HG03432 (cell line): ENCODE results near the gene CLTC.

ENCODE experiments used
- ATAC-seq: cut with Tn5 transposase; IDR thresholded peaks from one replicate; pipeline ENCODE4 v1.9.1; 2021; ENCODE audit warnings: mild to moderate bottlenecking, moderate library complexity; ENCODE audit not compliant: unreplicated experiment

CLTC gene

DNA sequence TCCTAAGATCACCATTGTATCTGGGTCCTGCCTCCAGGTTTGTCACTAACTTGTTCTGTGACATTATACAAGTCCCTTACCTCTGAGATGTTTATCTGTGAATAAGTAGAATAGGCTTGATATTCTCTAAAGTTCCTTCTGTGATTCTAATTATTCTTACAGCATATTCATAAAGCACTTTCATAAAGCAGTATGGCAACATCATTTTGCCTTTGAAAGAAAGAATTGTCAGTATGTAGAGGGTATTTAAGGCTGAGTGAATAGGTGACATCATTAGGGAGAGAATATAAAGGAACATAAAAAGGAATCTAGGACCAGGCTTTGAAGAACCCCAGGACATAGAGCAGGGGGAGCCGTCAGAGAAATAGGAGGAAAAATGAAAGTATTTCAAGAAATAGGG, 103.3 kb downstream of the CLTC start:
- ATAC-seq, result no peak

DNA sequence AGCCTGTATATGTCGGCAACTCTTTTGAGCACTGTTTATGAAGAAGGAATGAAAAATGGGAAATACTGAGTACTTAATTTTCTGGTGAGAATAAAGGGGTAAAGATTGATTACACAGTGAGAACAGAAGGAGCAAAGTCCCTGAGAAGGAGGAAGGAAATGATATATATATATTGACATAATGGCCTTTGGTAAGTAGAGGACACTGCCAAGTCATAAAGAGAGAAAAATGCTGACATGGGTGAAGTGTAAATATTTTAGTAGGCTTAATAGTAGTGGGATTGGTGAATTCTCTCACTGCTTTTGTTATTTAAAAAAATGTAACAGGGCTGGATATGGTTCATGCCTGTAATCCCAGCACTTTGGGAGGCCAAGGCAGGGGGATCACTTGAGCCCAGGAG, 103.9 kb downstream of the CLTC start:
- ATAC-seq, result no peak

DNA sequence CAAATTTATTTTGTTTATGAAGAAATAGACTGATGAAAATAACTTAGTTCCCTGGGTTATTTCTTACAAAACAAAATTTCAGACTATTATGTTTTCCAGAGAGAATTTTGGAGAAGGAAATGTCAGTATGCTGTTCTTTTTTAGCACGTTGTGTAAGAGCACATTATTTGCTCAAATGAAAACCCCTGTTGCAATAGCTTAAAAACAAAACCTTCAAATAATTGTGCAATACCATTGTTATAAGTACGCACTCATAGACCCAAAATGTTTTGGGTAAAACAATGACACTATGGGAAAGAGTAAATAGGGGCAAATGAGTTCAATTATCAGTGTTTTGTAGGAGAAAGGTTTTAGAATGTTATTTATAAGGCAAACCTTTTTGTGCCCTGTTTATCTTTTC, 106.0 kb downstream of the CLTC start:
- no peak for ATAC-seq

DNA sequence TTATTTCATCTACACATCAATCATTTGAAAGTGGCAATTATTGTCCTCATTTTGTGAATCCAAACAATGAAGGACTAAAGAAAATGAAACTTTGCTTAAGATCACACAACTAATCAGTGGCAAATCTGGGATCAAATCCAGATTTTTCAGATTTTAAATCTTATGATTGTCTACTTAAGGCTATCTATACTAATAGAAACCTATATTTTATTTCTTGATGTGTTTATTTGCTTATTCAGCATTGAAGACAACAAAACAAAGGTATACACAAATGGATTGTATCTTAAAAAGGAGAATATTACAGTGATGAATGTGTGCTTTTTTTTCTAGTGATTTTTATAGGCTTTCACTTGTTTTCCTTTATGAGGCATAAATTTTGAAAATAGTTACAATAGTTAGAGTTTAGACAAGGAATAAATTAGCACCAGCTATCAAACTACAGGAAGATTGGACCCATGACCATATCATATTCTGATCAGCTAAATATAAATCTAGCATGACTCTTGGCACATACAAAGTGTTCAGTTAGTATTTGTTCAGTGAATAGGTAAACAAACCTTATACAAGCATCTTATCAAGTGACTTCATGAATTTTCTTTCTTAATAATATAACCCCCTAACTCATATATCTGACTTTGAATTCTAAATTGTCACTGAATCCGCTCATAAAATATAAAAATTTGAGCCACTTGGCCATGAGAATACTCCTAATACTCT, 108.3 kb downstream of the CLTC start:
- no peak for ATAC-seq

DNA sequence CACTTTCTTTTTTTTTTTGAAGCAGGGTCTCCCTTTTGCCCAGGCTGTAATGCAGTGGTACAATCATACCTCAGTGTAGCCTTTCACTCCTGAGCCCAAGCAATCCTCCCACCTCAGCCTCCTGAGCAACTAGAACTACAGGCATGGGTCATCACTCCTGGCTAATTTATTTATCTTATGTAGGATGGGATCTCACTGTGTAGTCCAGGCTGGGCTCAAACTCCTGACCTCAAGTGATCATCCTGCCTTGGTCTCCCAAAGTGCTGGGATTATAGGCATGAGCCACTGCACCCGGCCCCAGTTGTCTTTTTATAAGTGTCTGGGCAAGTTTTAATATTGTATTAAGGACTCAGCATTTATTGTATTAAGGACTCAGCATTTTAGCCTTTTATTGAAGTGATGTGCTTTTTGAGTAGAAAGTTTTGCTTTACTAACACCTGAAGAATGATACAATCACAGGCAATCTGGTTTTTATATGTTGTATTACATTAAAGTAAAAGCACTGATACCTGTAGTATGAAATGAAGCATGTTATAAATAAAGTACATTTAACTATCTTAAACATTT, 110.7 kb downstream of the CLTC start:
- no peak for ATAC-seq

DNA sequence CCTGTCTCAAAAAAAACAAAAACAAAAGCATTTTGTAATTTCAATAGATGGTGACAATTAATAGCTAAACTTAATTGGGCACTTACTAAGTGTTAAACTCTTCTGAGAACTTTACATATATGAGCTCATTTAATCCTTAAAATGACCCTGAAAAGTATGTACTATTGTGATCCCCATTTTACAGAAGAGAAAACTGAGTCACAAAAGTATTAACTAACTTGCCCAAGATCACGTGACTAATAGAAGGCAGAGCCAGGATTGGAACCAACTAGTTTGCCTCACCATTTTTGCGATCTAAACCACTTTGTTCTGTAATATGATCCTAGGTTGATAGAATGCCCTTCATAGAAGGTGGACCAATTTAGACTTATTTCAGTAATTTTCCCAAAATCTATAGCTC, 114.0 kb downstream of the CLTC start:
- no peak for ATAC-seq

DNA sequence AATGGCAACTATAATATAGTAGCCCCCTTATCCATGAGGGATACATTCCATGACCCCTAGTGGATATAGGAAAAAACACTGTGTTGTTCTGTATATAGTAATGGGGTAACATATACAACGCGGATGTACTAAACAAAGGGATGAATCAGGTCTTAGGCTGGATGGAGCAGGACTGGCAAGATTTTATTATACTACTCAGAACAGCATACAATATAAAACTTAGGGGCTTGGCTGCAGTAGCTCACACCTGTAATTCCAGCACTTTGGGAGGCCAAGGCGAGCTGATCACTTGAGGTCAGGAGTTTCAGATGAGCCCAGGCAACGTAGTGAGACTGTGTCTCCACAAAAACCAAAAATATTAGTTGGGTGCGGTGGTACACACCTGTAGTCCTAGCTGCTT, 114.5 kb downstream of the CLTC start:
- no peak for ATAC-seq

DNA sequence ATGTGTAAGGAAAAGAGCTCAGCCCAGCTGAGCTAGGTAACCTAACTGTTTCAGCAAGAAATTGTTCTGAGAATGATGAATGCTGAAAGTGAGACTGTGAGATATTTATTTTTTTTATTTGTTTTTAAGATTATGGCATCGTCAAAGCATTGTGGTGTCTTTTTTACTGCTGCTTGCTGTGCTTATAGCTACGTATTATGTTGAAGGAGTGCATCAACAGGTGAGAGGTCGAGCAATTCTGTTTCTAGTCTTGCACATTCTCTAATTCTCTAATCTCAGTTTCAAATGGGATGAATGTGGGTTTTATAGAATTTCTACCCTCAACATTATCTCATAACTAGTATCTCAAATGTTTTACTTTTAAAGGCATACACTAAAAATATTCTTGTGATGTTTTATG, 117.6 kb downstream of the CLTC start:
- no peak for ATAC-seq

DNA sequence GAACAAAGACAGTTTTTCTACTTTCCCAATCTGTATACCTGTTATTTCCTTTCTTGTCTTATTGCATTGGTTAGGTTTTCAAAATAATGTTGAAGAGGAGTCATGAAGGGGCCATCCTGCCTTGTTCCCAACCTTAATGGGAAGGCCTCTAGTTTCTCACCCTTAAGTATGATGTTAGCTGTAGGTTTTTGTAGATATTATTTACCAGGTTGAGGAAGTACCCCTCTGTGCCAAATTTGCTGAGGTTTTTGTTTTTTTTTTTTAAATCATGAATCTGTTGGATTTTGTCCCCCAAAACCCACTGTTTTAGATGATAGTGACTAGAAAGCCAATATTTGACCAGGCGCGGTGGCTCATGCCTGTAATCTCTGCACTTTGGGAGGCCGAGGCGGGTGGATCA, 124.1 kb downstream of the CLTC start:
- no peak for ATAC-seq

DNA sequence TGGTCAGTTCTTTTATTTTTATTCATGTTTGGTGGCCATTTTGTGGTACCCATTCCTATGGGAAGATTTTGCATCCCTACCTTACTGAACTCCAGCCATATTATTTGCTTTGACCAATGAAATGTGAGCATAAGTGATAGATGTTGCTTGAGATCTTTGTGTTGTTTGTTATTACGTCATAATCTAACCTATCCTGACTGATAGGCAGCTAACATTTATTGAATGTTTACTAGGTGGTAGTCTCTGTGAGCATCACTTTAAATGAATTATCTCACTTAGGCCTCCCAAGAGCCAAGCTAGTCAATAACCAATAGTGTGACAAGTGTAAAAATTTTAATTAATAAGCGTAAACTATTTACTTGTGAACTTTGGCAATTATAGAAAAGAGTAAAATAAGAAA, 125.3 kb downstream of the CLTC start:
- ATAC-seq, result no peak
